Activated T-helper 17 cell treated with anti-CD3 and anti-CD28 coated beads, Interleukin-2, amount 50 U/mL, for 72 hours (primary cell): Measurements from ENCODE around the gene ATP9A. TPM values are rescaled to one million over a fixed set of nuclear protein-coding genes. Genes with fewer than 3 reads are reported as not detected.
"Not testable (repeated sequence)": the region's sequence is repeated elsewhere in the genome, so short reads cannot be mapped to it uniquely, and the experiment has no call there.

ENCODE experiments used
- ATAC-seq: fragments of 150-1000 bp; cut with Tn5 transposase; replicated peaks from 2 replicates; pipeline ENCODE4 v1.10.0; 2021; ENCODE audit warnings: mild to moderate bottlenecking, moderate library complexity
- H3K27ac Mint-ChIP-seq: one replicate; pipeline ENCODE4 v1.8.0; 2022; ENCODE audit warnings: mixed read lengths
- H3K27me3 Mint-ChIP-seq: one replicate; pipeline ENCODE4 v1.8.0; 2022; ENCODE audit warnings: mixed read lengths
- H3K36me3 Mint-ChIP-seq: one replicate; pipeline ENCODE4 v1.8.0; 2022; ENCODE audit warnings: low read depth, mild to moderate bottlenecking, mixed read lengths
- H3K4me1 Mint-ChIP-seq: one replicate; pipeline ENCODE4 v1.8.0; 2022; ENCODE audit warnings: mixed read lengths
- H3K4me3 Mint-ChIP-seq: one replicate; pipeline ENCODE4 v1.8.0; 2022; ENCODE audit warnings: mild to moderate bottlenecking, mixed read lengths
- H3K9me3 Mint-ChIP-seq: one replicate; pipeline ENCODE4 v1.8.0; 2022; ENCODE audit warnings: mixed read lengths
- total RNA-seq, 2 donors: library from RNA; stranded (reverse); gene quantifications; one replicate each; pipeline ENCODE4 v1.2.3, GENCODE V29; 2022

ATP9A gene
- total RNA-seq, 2 donors from 2014 or later = 1.7 to 2.2 TPM

DNA sequence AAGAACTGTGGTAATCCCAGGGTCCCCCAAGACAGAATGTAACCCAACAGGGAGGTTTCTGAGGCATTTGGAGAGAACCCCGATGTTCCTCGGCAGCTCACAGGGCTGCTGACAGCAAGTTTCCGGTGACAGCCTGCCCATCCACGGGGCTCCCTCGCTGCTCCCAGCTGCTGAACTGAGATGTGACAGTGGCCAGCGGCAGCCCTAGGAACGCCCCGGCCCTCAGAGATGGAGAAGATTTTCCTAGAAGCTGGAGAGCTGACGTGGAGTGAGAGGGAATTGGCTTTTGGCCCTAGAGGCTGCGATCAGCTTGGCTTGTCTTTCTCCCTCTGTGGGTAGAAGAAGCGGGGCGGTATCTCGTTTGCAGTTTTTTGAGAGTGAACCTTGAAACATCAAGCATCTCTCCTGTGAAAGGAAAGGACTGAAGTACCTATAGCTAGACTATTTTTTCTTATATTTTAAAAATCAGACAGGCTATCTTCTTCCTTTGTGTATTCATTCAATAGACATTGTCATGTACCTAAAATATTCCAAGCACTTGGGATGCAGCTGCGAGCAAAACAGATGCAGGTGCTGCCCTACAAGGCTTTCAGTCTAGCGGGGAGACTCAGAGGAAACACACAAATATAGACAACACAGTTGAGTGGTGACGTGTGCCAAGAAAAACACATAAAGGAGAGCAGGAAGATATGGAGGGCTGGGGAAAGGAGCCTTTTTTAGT lies 197.3 kb downstream of the ATP9A start:
- Mint-ChIP-seq H3K27ac (no peak overlapping the region), H3K27me3 (peaks cover 6% of the 10 kb centered on the region), H3K9me3 (no peaks in the 10 kb centered on the region), H3K4me3 (no peak overlapping the region), H3K4me1 (peaks cover 6% of the 10 kb centered on the region), H3K36me3 (no peaks in the 10 kb centered on the region)
- ATAC-seq = no peak

DNA sequence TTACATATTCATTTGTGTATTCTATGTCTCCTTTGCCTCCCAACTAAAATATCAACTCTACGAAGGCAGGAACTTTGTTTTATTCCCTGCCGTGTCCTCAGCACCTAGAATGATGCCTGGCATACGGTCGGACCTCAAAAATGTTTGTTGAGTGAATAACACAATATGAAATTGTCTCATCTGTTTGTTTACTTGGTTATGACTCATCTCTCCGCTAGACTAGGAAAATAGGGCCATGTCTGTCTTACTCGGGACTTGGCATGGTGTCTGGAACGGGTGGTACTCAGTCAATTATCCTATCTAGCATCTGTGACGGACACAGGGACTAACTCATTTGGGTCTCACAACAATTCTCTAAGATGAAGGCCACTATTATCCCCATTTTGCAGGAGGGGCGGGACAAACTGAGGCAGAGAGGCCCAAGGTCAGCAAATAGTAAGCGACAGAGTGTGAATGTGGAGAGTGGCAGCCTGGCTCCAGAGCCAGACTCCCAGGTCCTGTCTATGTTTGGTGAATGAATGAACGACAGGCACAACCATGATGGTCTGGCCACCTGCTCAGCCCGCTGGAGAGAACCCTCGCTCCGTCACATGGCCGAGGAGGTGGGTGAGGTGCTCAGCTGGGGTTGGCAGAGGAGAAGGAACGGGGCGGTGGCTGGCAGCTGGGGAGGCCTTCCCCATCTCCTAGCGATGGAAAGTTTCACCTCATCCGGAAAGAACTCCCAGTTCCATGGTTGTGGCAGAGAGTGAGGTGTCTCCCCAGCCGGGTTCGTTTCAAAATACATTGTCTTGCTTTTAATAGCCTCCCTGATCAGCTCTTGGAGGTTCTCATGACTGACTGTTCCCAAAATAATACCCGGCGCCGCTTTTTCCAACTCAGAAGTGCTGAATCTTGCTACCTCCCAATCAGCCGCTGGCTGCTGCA lies 198.1 kb downstream of the ATP9A start:
- no peaks in the 10 kb centered on the region for H3K9me3 Mint-ChIP-seq
- peaks cover 7% of the 10 kb centered on the region for H3K27me3 Mint-ChIP-seq
- H3K36me3 Mint-ChIP-seq = no peaks in the 10 kb centered on the region

DNA sequence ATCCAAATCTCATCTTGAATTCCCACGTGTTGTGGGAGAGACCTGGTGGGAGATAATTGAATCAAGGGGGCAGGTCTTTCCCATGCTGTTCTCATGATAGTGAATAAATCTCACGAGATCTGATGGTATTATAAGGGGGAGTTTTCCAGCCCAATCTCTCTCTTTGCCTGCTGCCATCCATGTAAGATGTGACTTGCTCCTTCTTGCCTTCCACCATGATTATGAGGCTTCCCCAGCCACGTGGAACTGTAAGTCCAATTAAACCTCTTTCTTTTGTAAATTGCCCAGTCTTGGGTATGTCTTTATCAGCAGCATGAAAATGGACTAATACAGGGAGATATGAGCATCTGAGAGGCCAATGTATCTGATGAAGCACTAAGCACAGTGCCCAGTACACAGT lies 199.7 kb downstream of the ATP9A start:
- H3K27me3 Mint-ChIP-seq = peaks cover 10% of the 10 kb centered on the region
- not testable (repeated sequence) for H3K9me3 Mint-ChIP-seq, H3K27ac Mint-ChIP-seq, H3K4me3 Mint-ChIP-seq, H3K4me1 Mint-ChIP-seq, H3K36me3 Mint-ChIP-seq, ATAC-seq

More for the DNA sequence above, 198.1 kb downstream of the ATP9A start:
- ATAC-seq = no peak
- no peak overlapping the region for H3K4me3 Mint-ChIP-seq
- H3K4me1 Mint-ChIP-seq = peaks cover 6% of the 10 kb centered on the region
- no peak overlapping the region for H3K27ac Mint-ChIP-seq

DNA sequence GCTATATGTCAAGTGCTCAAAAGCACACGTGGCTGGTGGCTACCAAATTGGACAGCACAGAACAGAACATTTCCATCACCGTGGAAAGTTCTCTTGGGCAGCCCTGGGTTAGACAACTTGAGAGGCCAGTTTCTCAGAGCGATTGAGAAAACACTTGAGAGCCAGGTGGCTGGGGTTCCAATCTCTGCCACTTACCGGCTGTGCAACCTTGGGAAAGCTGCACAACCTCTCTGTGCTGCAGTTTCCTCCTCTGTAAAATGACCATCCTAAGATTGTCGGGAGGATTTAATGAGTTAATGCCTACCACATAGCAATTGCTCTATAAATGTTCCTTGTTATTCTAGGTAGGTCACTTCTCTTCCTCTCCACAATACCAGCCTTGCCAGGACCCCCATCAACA lies 200.6 kb downstream of the ATP9A start:
- H3K4me1 Mint-ChIP-seq = no peaks in the 10 kb centered on the region
- H3K4me3 Mint-ChIP-seq = no peak overlapping the region
- H3K9me3 Mint-ChIP-seq = no peaks in the 10 kb centered on the region
- H3K27me3 Mint-ChIP-seq = peaks cover 15% of the 10 kb centered on the region
- H3K27ac Mint-ChIP-seq = no peak overlapping the region
- no peak for ATAC-seq
- no peaks in the 10 kb centered on the region for H3K36me3 Mint-ChIP-seq

DNA sequence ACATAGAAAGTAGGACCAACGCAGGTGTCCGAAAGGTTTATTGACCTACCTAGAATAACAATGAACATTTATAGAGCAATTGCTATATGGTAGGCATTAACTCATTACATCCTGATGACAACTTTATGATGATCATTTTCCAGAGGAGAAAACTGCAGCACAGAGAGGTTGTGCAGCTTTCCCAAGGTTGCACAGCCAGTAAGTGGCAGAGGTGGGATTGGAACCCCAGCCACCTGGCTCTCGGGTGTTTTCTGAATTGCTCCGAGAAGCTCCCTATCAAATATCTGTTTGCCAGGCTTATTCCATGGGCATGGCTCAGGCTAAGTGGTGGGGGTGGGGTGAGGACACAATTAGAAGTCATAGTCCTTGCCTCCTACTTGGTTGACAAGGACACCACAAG lies 201.6 kb downstream of the ATP9A start:
- Mint-ChIP-seq H3K36me3 (no peaks in the 10 kb centered on the region), H3K4me3 (no peak overlapping the region), H3K27me3 (peaks cover 18% of the 10 kb centered on the region), H3K9me3 (no peaks in the 10 kb centered on the region), H3K4me1 (peaks cover 3% of the 10 kb centered on the region), H3K27ac (no peak overlapping the region)
- ATAC-seq = no peak

DNA sequence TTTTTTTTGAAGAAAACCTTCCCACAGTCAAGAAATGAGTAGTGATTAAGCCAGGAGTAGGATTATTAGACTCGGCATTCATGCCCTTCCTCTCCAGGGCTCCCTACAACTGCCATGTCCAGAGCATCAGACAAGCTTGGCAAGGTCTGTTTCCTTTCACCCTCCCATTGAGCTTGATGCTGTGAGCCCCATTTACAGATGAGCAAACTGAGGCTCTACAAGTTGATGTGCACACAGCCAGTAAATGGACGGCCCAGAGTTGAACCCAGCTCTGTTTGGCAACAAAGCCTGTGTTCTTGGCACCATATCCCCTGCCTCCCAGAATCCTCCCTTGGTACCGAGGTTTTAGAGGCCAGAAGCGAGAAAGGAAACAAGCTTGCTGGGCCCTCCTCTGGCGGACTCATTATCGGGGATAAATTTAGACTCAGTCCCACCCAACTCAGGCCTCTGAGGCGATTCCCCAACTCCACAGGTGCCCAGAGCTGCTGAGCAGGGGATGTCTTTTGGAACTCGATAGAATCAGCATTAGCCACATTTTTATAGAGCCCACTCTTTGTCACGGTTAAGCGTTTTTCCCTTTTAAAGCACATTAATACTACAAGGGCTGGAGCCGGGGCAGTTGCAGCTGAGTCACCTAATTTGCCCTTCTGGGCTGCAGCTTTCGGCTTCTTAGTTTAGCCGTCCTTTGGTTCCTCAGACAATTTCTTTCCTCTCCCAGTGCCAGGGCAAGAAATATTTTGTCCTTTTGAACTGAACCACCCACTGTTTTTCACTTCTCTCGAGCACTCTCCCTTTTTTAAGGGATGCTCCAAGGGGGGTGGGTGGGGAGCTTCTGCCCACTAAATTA lies 202.7 kb downstream of the ATP9A start:
- no peaks in the 10 kb centered on the region for H3K36me3 Mint-ChIP-seq
- H3K4me1 Mint-ChIP-seq = peaks cover 10% of the 10 kb centered on the region
- H3K27ac Mint-ChIP-seq = no peak overlapping the region
- no peak for ATAC-seq
- no peaks in the 10 kb centered on the region for H3K9me3 Mint-ChIP-seq
- H3K4me3 Mint-ChIP-seq = no peak overlapping the region
- H3K27me3 Mint-ChIP-seq = peaks cover 28% of the 10 kb centered on the region

DNA sequence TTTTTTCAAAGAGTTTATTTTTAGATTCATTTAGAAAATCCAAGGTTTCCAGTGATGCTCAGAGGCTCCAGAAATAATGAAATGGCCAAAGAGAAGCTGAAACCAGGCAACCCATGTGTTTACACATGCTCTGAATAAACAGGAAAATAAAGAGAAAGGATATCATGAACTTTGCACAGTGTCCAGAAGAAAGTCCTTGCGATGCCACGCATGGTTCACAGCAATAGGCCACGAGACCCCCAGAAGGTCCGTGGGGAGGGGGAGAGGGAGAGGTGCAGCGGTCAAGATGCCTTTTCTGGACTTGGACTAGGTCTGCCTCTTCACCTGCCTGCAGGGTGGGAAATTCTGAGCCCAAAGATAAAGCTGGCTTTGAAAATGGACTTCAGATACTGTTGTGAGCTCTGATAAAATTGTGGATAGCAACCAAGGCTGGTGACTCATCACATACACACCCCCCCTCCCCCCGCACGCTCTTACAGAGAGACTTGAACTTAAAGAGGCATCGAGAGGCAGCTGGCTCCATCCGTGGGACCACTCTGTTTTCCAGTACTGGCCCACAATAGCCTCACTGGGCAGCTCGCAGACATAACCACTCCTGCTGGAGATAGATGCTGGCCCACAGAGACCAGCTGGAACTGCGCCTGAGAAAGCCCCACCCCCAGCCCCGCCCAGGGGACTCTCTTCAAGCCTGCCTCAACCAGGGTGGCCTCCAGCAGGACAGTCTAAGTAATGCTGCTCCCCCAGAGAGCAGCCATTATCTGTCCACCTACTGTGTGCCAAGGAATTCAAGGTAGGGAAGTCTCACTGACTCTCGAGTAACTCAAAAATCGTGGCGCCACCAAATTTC lies 204.5 kb downstream of the ATP9A start:
- Mint-ChIP-seq H3K36me3 (no peaks in the 10 kb centered on the region), H3K4me3 (peak overlapping the region; percentile 75), H3K27me3 (peaks cover 43% of the 10 kb centered on the region), H3K27ac (no peak overlapping the region), H3K9me3 (no peaks in the 10 kb centered on the region), H3K4me1 (peaks cover 10% of the 10 kb centered on the region)
- ATAC-seq = peak; percentile 55

DNA sequence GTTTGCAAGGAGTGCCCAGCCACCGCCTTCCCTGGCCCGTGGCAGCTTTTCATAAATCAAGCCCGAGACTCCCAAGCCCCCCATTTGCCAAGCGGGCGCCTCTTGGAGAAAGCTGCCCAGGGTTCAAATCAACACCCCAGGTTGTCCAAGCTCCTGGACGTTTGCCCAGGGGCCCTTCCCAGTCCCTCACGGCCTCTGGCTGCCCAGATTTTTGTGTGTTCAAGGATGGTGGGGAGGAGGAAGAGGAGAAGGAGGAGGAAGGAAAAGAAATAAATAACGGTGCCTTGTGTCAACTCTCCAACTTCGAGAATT lies 205.1 kb downstream of the ATP9A start:
- Mint-ChIP-seq H3K4me3 (peak overlapping the region; percentile 75), H3K9me3 (no peaks in the 10 kb centered on the region), H3K27ac (no peak overlapping the region), H3K27me3 (peaks cover 44% of the 10 kb centered on the region), H3K36me3 (no peaks in the 10 kb centered on the region), H3K4me1 (peaks cover 10% of the 10 kb centered on the region)
- ATAC-seq = no peak

DNA sequence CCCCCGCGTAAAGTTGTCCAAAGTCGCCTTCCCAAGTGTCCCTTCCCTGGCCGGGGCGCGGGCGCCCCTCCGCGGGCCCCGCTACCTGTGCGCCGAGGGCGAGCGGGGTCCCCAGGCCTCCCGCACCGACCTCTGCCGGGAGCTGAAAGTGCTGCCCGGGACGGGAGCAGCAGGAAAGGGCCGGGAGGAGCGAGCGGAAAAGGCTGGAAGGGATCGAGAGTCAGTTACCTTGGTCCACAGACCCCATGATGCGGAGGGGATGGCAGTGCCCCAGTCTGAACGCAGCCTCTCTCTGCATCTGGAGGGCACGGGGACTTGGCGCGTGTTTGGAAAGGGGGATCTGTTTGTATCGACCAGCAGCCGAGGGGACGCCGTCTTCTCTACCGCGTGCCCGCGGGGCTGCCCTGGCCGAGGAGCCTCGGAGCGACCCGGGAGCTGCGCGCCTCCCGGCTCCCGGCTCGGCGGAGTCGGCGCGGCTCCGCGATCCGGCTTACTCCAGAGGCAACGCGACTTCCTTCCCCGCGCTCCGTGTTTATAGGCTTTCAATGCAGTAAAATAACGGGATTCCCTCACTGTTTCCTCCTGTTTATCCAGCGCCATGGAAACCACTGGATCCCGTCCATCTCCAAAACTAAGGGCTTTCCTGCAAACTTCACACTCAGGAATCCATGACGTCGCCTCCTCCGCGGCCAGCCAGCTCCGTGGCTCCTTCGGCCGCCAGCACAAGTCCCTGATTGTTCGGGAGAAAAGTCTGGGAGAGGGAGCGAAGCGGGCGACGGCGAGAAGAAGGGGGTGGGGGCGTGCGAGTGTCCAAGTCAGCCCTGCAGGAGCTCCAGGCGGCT lies 205.6 kb downstream of the ATP9A start:
- Mint-ChIP-seq H3K4me1 (peaks cover 10% of the 10 kb centered on the region), H3K27me3 (peaks cover 43% of the 10 kb centered on the region), H3K36me3 (no peaks in the 10 kb centered on the region), H3K27ac (no peak overlapping the region), H3K4me3 (peak overlapping the region; percentile 75), H3K9me3 (no peaks in the 10 kb centered on the region)
- peak; percentile 48 for ATAC-seq

DNA sequence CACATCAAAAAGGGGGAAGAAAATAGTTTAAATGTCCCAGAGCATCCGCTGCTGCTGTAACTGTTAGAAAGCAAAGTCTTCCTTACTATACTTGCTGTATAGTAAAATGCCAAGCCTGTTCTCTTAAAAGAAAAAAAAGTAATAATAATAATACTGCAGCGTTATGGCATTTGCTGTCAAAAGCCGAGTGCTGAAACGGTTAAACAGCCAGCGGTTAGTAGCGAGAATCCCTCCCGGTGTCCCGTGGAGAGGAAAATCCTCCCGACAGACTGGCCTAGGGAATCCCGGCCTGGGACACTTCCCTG lies 206.2 kb downstream of the ATP9A start:
- H3K27ac Mint-ChIP-seq = no peak overlapping the region
- peaks cover 49% of the 10 kb centered on the region for H3K27me3 Mint-ChIP-seq
- H3K9me3 Mint-ChIP-seq = no peaks in the 10 kb centered on the region
- no peaks in the 10 kb centered on the region for H3K36me3 Mint-ChIP-seq
- peak overlapping the region; percentile 75 for H3K4me3 Mint-ChIP-seq
- peaks cover 10% of the 10 kb centered on the region for H3K4me1 Mint-ChIP-seq
- peak; percentile 6 for ATAC-seq

DNA sequence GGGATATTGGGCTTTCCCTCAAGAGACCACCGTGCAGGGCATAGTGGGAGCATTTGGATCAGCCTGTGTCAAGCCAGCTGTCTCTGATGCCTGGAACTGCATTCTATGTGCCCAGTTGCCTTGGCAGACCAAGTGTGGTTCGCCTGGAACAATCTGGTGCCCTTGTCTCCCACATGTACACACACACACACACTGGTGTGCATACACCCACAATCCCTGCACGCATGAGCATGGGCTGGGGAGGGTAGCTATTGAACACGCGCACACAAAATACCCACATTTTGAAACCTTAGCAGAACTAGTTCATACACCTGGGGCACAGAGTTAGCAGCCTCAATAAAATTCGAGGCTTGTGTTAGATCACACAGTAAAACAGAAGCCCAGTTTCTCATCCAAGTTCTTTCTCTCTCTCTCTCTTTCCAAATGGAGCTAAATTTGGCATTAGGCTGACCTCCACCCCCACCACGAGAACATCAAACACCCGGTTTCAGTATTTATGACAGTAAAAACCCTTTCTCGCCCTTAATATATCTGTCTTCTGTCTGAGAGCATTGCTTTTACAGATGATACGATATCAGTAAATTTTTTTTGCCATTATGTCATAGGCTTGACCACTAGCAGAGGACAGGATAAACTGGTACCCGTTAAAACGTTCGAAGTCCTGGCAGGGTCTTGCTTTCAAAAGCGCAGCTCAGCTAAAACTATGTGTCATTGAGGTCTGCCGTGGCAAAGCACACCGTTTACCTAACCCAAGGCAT lies 207.5 kb downstream of the ATP9A start:
- no peaks in the 10 kb centered on the region for H3K36me3 Mint-ChIP-seq
- H3K9me3 Mint-ChIP-seq = no peaks in the 10 kb centered on the region
- H3K27me3 Mint-ChIP-seq = peaks cover 50% of the 10 kb centered on the region
- ATAC-seq = no peak
- H3K27ac Mint-ChIP-seq = no peak overlapping the region
- H3K4me1 Mint-ChIP-seq = peaks cover 10% of the 10 kb centered on the region
- H3K4me3 Mint-ChIP-seq = peak overlapping the region; percentile 75

DNA sequence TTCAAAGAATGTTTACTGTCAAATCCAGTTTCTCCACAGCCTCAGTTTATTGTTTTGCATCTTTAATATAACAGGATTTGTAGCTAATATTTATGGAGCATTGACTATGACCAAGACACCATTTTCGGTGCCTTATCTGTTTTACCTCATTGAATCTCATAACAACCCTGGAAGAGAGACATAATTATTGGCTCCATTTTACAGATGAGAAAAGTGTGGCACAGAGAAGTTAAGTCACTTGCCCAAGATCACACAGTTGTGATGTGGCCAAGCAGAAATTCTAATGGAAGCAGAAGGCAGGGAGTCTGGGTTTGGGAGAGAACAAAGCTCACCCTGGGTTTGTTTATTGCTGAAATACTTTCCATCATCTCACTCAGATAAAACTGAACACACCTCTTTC lies 208.1 kb downstream of the ATP9A start:
- Mint-ChIP-seq H3K4me1 (peaks cover 10% of the 10 kb centered on the region), H3K27me3 (peaks cover 50% of the 10 kb centered on the region), H3K4me3 (no peak overlapping the region), H3K36me3 (no peaks in the 10 kb centered on the region), H3K27ac (no peak overlapping the region), H3K9me3 (no peaks in the 10 kb centered on the region)
- no peak for ATAC-seq
